ENCODE data around the gene GARS1.

Gene GARS1

GRCh38 chr7:30681815-30682211 lies 87.1 kb downstream of the GARS1 start:
- no peak for DNase-seq (ENCODE audit: low read depth)

GRCh38 chr7:30682212-30683083 lies 87.8 kb downstream of the GARS1 start, which contains the start of gene CRHR2:
Gene CRHR2 (minus strand): TSS chr7:30682456. CDS start chr7:30682280, 176 bp downstream.
- DNase-seq (ENCODE audit: low read depth) = no peak

DNA sequence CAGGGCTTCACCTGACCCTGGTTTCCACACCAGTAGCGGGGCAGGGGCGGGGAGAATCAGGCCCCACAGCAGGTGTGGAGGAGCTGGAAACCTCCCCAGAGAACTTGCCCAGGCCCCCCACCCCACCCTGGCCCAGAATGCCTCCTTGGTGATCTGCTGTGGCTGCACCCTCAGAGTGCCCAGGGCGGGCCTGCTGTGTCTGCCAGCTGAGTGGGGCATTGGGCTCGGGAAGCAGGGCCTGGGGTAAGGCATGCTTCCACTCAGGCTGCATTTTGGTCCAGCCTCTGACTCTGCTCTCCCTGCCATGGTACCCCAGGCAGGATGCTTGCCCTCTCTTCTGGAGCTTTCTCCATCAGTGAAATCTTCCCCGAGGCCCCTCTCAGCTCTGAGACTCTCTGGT lies 88.6 kb downstream of the GARS1 start:
- no peak for DNase-seq (ENCODE audit: low read depth)
